Psoas muscle (tissue), 8 donors: ENCODE data around the gene COL18A1. TPM values are rescaled to one million over a fixed set of nuclear protein-coding genes. Genes with fewer than 3 reads are reported as not detected.

Experiments
- ATAC-seq, 4 donors: fragments of 200-7000 bp; cut with Tn5 transposase; one replicate each; pipeline ENCODE4 v1.9.1; 2020; ENCODE audit warnings: moderate library complexity in 3 of 4, mild to moderate bottlenecking in 2 of 4
- DNase-seq, 2 donors: peaks; one replicate each; pipeline ENCODE4 v3.0.0-alpha.2; 2020
- H3K27ac ChIP-seq: fragments of 200-600 bp; one replicate; pipeline ENCODE4 v1.8.0; 2022
- H3K27me3 ChIP-seq, 3 donors: fragments of 200-600 bp in 1 of 3; one replicate each; pipeline versions ENCODE4 v1.6.1 to v1.8.0; 2013 to 2022; ENCODE audit warnings: low read length in 2 of 3, mild to moderate bottlenecking in 2 of 3, moderate library complexity in 1 of 3; ENCODE audit not compliant: insufficient read depth in 3 of 3
- H3K36me3 ChIP-seq, 2 donors: fragments of 200-600 bp in 1 of 2; one replicate each; pipeline versions ENCODE4 v1.6.1 to v1.8.0; 2013 to 2022; ENCODE audit warnings: low read depth in 1 of 2, mild to moderate bottlenecking in 1 of 2, moderate library complexity in 1 of 2; ENCODE audit not compliant: insufficient read depth in 1 of 2
- H3K4me1 ChIP-seq: fragments of 200-600 bp; one replicate; pipeline ENCODE4 v1.8.0; 2022
- H3K4me3 ChIP-seq: fragments of 200-600 bp; one replicate; pipeline ENCODE4 v1.8.0; 2022; ENCODE audit warnings: mild to moderate bottlenecking
- H3K9me3 ChIP-seq: fragments of 200-600 bp; one replicate; pipeline ENCODE4 v1.8.0; 2022
- CTCF ChIP-seq: fragments of 200-600 bp; IDR thresholded peaks from one replicate; pipeline ENCODE4 v1.8.0; 2022; ENCODE audit warnings: antibody characterized with exemption
- whole genome bisulfite sequencing, 3 donors: extraction: QIAGEN DNeasy Blood & Tissue Kit; methylation state at CpG; one replicate each; pipeline versions ENCODE4 v1.1.6 to v1.1.7; 2013; 5-methylcytosine and 5-hydroxymethylcytosine counted together
- intact Hi-C, 2 donors: fragments of 100-400 bp; cut with DNase I; formaldehyde crosslinking; loops; one replicate each; pipeline versions ENCODE4 v1.11.0 to v1.14.2; 2022
- polyA plus RNA-seq, 3 donors: library from polyadenylated mRNA; stranded (reverse); fragments of 200-250 nt; gene quantifications; one replicate each; pipeline ENCODE4 v1.2.3, GENCODE V29; 2013
- total RNA-seq, 4 donors: library from RNA; stranded (reverse); fragmentation: NEBNext Ultra II Directional in 2 of 4; extraction: Animal tissue kit (Norgen Biotek cat#: 25700) in 2 of 4; gene quantifications; one replicate each; pipeline versions ENCODE4 v1.2.1 to v1.2.4, GENCODE V29; 2021 to 2023
- donor health status: healthy with polysubstance abuse.
- donor health status: DM: no; HTN: no; CAD: no; lungs with moderate emphysema.
- donor health status: Bipolar disorder and iron deficiency.
- donor health status: healthy.
- donor health status: DM: yes; HTN: yes; CAD: no.
- donor health status: DM: no; HTN: no; CAD: no.
- donor health status: DM: no; HTN: no; CAD: no.
- donor health status: DM: yes; HTN: yes; CAD: no.

Gene COL18A1
- total and polyA plus RNA-seq, 7 donors: 4.8 to 25.3 (median 12.1) TPM

- no peak overlapping the region for H3K4me3 ChIP-seq
- intact Hi-C loops: no loop called here
- no peaks in the 10 kb centered on the region for H3K36me3 ChIP-seq
- H3K4me1 ChIP-seq: no peaks in the 10 kb centered on the region
- no peak for TF ChIP-seq CTCF
- peaks cover 0 to 53% (median 2%) of the 10 kb centered on the region in 3 donors for H3K27me3 ChIP-seq
- ATAC-seq: no peak
- DNase-seq: no peak
- no peak overlapping the region for H3K27ac ChIP-seq
- H3K9me3 ChIP-seq: peaks cover 12% of the 10 kb centered on the region
- 81 to 82% (median 82%) methylated on average over 9 of the region's 9 CpGs for WGBS, 3 donors
These were observed 55.8 kb downstream of the COL18A1 start for GRCh38 chr21:45460611-45461368.

- ATAC-seq (no peak), DNase-seq (peak in 1 of 2 donors; percentile 20)
- H3K36me3 ChIP-seq: no peaks in the 10 kb centered on the region
- intact Hi-C loops: no loop called here
- no peaks in the 10 kb centered on the region for H3K4me1 ChIP-seq
- peaks cover 0 to 50% (median 2%) of the 10 kb centered on the region in 3 donors for H3K27me3 ChIP-seq
- TF ChIP-seq CTCF: no peak
- no peak overlapping the region for H3K4me3 ChIP-seq
- WGBS, 3 donors: 92 to 98% (median 97%) methylated on average over 5 of the region's 5 CpGs
- H3K27ac ChIP-seq: no peak overlapping the region
- H3K9me3 ChIP-seq: peaks cover 12% of the 10 kb centered on the region
These were observed 56.4 kb downstream of the COL18A1 start for GRCh38 chr21:45461369-45461750.

- no peak for TF ChIP-seq CTCF
- intact Hi-C loops: no loop called here
- H3K4me3 ChIP-seq: no peak overlapping the region
- H3K36me3 ChIP-seq: no peaks in the 10 kb centered on the region
- ATAC-seq (no peak), DNase-seq (no peak)
- no peaks in the 10 kb centered on the region for H3K4me1 ChIP-seq
- H3K27ac ChIP-seq: no peak overlapping the region
- H3K9me3 ChIP-seq: peaks cover 12% of the 10 kb centered on the region
- H3K27me3 ChIP-seq: peaks cover 0 to 49% (median 2%) of the 10 kb centered on the region in 3 donors
These were observed 56.9 kb downstream of the COL18A1 start for GRCh38 chr21:45461806-45462341.

GRCh38 chr21:45463871-45464270 is 58.9 kb downstream of the COL18A1 start:
- no peak overlapping the region for H3K27ac ChIP-seq
- ATAC-seq: no peak
- 73 to 90% (median 86%) methylated on average over 7 of the region's 7 CpGs for WGBS, 3 donors
- no peak overlapping the region for H3K4me3 ChIP-seq
- no peaks in the 10 kb centered on the region for H3K36me3 ChIP-seq
- peak in 1 of 2 donors; percentile 22 for DNase-seq
- TF ChIP-seq CTCF: no peak
- no peaks in the 10 kb centered on the region for H3K4me1 ChIP-seq
- intact Hi-C loops: no loop called here
- peaks cover 12% of the 10 kb centered on the region for H3K9me3 ChIP-seq
- H3K27me3 ChIP-seq: peaks cover 0 to 40% (median 2%) of the 10 kb centered on the region in 3 donors
